ENCODE results near the gene ENAH. TPM values are rescaled to one million over a fixed set of nuclear protein-coding genes. Genes with fewer than 3 reads are reported as not detected.

Gene ENAH
- polyA plus RNA-seq, 1 experiment, result 121 TPM

- no peak overlapping the region for H3K27ac ChIP-seq (ENCODE audit: low read depth, low read length)
- H3K4me3 ChIP-seq (ENCODE audit: low read depth, low read length), result no peak overlapping the region
- TF ChIP-seq CTCF (IDR thresholded peaks at IDR 0.05; ENCODE audit: low read depth, low read length), result no peak
- ChIA-PET CTCF (interaction anchor here (1.7 kb wide), 1 partner anchor 218 kb away, joined by 5 read pairs; no protein-coding TSS in a partner anchor), POLR2A (no interaction called here)
- H3K27me3 ChIP-seq (ENCODE audit: control insufficient read depth, insufficient read depth, low read length), result no peaks in the 10 kb centered on the region
- no peaks in the 10 kb centered on the region for H3K9me3 ChIP-seq (ENCODE audit: control insufficient read depth, insufficient read depth, low read length)
- no peak for DNase-seq (ENCODE audit: low read depth, low spot score)
Measured at GRCh38 chr1:225692517-225692879, 39.6 kb upstream of the ENAH start.

- H3K9me3 ChIP-seq (ENCODE audit: control insufficient read depth, insufficient read depth, low read length), result no peaks in the 10 kb centered on the region
- ChIA-PET CTCF (interaction anchor here (0.7 to 1.7 kb wide), 3 partner anchors 8 to 217 kb away, joined by 3 to 5 read pairs (median 3); no protein-coding TSS in a partner anchor), POLR2A (interaction anchor here (0.9 kb wide), 1 partner anchor 8 kb away, joined by 3 read pairs; no protein-coding TSS in a partner anchor)
- H3K27ac ChIP-seq (ENCODE audit: low read depth, low read length), result no peak overlapping the region
- DNase-seq (ENCODE audit: low read depth, low spot score), result peak; percentile 29
- no peaks in the 10 kb centered on the region for H3K27me3 ChIP-seq (ENCODE audit: control insufficient read depth, insufficient read depth, low read length)
- H3K4me3 ChIP-seq (ENCODE audit: low read depth, low read length), result no peak overlapping the region
- no peak for TF ChIP-seq CTCF (IDR thresholded peaks at IDR 0.05; ENCODE audit: low read depth, low read length)
Measured at GRCh38 chr1:225691861-225692516, 39.1 kb upstream of the ENAH start.

- no peaks in the 10 kb centered on the region for H3K9me3 ChIP-seq (ENCODE audit: control insufficient read depth, insufficient read depth, low read length)
- no peak overlapping the region for H3K4me3 ChIP-seq (ENCODE audit: low read depth, low read length)
- no peak for TF ChIP-seq CTCF (IDR thresholded peaks at IDR 0.05; ENCODE audit: low read depth, low read length)
- H3K27me3 ChIP-seq (ENCODE audit: control insufficient read depth, insufficient read depth, low read length), result no peaks in the 10 kb centered on the region
- ChIA-PET CTCF (interaction anchor here (0.7 to 1.2 kb wide), 2 partner anchors 9 to 82 kb away, joined by 3 read pairs; no protein-coding TSS in a partner anchor), POLR2A (interaction anchor here (0.9 kb wide), 1 partner anchor 9 kb away, joined by 3 read pairs; no protein-coding TSS in a partner anchor)
- no peak for DNase-seq (ENCODE audit: low read depth, low spot score)
- H3K27ac ChIP-seq (ENCODE audit: low read depth, low read length), result no peak overlapping the region
Measured at GRCh38 chr1:225691377-225691776, 38.5 kb upstream of the ENAH start.

GRCh38 chr1:225689882-225690459 lies 37.0 kb upstream of the ENAH start:
- no peak overlapping the region for H3K27ac ChIP-seq (ENCODE audit: low read depth, low read length)
- CTCF ChIA-PET, result no interaction called here
- no peaks in the 10 kb centered on the region for H3K9me3 ChIP-seq (ENCODE audit: control insufficient read depth, insufficient read depth, low read length)
- no peak overlapping the region for H3K4me3 ChIP-seq (ENCODE audit: low read depth, low read length)
- POLR2A ChIA-PET, result no interaction called here
- no peak for TF ChIP-seq CTCF (IDR thresholded peaks at IDR 0.05; ENCODE audit: low read depth, low read length)
- no peak for DNase-seq (ENCODE audit: low read depth, low spot score)
- no peaks in the 10 kb centered on the region for H3K27me3 ChIP-seq (ENCODE audit: control insufficient read depth, insufficient read depth, low read length)

- Histone ChIP-seq H3K9me3 (ENCODE audit: control insufficient read depth, insufficient read depth, low read length) (no peaks in the 10 kb centered on the region), H3K4me3 (ENCODE audit: low read depth, low read length) (no peak overlapping the region), H3K27me3 (ENCODE audit: control insufficient read depth, insufficient read depth, low read length) (no peaks in the 10 kb centered on the region), H3K27ac (ENCODE audit: low read depth, low read length) (no peak overlapping the region)
- ChIA-PET POLR2A (no interaction called here), CTCF (interaction anchor here (0.7 kb wide), 1 partner anchor 26 kb away, joined by 7 read pairs; no protein-coding TSS in a partner anchor)
- DNase-seq (ENCODE audit: low read depth, low spot score), result no peak
- no peak for TF ChIP-seq CTCF (IDR thresholded peaks at IDR 0.05; ENCODE audit: low read depth, low read length)
Measured at GRCh38 chr1:225688345-225688744, 35.4 kb upstream of the ENAH start.

Data from AG04450 (cell line).